Fibroblast of gingiva (primary cell): ENCODE measurements around the gene FOXI2.

Experiments used
- DNase-seq: peaks from one replicate; pipeline ENCODE4 v3.0.0-alpha.2; 2011; ENCODE audit warnings: low read depth

The FOXI2 gene

DNA sequence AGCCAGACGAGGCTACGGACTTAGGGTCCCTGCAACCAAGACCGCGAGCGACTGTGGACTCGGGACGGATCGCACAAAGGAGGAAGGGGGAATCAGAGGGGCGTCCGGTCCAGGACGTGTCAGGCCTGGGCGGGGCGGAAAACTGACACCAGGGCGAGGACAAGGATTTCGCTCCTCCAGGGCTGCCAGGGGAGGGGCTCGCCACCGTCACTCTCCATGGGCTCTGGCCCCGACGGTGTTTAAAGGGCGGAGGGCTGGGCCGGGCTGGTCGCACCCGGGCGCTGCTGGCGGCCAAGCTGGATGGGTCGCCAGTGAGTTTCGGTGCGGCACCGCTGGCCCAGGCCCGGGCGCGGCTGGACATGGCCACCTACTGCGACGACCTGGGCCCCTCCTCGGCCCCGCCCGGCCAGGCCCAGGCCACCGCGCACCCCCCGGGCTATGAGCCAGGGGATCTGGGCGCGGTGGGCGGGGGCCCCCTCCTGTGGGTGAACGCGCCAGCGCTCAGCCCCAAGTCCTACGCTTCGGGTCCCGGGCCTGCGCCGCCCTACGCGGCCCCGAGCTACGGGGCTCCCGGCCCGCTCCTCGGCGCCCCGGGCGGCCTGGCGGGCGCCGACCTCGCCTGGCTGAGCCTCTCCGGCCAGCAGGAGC is at the start of gene FOXI2:
Gene FOXI2 (plus strand): TSS at position 271 of the 648 bp plus-strand sequence. CDS start 89 bp downstream, at position 360.
- no peak for DNase-seq

DNA sequence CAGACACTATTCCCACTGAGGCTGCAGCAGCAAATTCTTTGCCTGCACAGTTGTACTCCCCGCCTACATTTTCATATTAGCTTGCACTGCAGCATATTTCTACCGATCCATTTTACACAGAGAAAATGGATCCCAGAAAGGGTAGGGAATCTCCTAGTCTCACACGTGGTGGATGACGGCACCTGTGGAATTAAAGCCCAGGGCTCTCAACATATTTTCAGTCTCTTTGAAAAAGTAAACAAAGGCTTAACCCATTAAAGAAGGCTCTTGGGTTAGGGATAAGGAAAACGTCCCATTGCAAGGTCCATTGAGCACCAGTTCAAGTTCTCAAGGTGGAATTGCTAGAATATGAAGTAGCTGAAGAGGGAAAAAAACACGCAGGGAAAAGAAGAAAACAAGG is 49.4 kb upstream of the FOXI2 start:
- no peak for DNase-seq

DNA sequence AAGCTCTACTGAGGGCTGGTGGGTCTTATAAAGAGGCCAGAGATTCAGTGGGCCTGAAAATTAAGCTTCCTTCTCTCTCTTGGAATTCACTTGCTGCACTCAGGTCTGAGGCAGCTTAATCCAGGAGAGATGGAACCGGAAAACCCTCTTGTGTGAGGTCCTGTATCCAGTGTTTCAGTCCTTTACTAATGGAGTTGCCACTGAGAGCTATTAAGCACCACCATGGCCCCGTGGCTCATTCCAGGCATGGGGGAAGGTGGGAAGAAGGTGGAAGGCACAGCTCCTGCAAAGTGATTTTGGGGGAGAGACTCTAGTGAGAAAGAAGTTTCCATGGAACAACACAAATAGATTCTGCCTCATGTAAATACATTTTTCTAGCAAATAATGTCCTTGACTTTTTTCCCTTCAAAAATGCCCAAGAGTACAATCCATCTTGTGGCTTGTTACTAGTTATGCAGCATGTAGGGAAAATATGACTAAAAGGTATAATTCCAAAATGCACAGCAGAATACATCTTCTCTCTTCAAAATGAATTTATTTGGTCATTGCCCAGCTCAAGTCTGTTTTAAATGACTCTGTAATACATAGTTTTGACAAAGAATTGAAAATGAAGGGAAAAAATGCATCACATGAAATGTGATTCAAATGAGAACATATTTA is 46.7 kb upstream of the FOXI2 start:
- no peak for DNase-seq

DNA sequence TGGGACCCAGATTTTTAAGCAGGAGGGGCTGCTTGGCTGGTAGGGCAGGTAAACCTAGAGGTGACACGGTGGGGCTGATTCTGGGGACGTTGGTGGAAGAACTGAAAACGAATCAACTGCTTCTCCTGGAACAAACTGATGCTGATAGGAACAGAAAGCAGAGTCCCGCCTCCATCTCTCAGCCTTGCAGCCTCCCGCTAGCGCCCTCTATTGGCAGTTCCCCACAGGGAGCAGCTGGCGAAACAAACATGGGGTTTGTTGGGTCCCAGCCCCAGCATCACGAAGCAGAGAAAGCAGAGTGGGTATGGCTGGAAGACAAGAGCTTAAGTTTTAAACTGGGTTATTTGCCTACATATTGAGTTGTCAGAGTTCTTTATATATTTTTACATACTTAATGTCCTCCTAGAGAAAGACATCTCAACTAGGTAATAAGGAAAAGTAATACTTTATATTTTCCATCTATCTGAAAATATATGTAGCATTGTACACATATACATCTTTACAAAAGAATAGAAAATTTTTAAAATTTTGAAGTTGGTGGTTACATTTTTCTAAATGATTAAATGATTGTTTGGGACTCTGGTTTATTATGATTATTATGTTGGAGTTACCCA is 42.3 kb upstream of the FOXI2 start:
- DNase-seq = no peak

DNA sequence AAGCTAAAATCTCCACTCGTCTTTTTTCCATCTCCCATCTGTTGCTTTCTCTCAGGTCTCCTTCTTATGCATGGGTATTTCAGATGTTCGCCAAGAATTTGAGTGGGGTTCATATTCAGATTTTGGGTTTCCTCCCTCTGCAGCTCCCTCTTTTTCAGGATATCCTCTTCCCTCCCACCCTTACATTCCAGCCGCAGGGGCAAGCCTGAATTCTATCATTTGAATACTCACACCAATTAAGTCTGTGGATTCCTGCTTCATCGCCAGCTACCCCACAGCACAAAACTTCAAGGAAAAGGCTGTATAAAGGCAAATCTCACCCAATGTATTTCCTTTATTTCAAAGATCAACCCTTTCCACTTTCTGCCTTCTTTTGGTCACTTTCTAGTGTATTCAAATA is 41.6 kb upstream of the FOXI2 start:
- no peak for DNase-seq

DNA sequence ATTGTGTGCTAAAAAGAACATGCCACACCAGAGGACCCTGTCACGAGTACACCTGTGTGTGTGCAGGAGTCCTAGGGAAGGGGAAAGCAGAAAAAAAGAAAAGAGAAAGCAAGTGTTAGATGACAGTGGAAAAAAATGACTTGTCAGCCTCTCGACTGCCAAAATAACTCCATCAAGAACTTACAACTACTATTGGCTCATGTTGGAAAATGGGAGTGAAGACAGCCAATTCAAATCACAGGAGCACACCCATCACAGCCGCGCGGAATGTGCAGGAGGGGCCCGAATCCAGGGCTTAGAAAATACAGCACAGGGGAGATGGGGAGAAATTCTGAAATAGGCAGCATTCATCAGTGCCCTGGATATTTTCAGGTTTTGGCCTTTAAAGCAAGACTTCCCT is 38.1 kb upstream of the FOXI2 start:
- no peak for DNase-seq

DNA sequence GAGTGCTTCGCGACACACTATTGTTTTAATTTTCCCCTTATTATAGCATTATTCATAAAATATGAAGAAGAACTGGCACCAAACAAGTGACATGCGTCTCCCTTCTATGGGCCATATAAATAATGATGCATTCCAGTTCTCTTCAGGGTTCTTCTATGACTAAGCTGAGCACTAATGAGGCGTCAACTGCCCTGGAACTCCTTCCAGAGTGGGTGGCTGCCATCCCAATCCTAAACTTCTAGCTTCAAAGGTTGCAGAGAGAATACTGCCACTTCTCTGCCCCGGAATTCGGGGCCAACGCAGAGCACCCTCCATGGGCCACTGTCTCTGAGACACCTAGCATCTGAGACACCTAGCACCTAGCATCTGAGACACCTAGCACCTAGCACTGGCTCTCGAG is 37.7 kb upstream of the FOXI2 start:
- no peak for DNase-seq

DNA sequence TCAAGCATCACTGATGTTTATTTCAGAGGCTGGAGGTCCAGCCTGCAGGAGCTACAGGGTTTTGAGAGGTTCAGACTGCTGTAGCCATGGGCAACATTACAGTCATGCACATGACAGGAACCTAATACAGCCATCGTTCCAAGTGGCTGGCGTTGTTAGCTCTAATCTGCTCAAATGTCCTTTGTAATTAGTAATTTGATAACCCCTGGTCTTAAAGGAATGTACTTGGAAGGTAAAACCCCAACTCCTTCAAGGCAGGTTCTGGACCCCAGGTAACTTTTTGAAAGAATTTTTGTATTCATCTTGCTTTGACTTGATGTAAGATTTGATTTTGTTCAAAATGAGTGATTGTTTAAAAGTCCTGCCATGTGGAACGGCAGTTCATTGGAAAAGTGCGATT is 34.7 kb upstream of the FOXI2 start:
- no peak for DNase-seq

DNA sequence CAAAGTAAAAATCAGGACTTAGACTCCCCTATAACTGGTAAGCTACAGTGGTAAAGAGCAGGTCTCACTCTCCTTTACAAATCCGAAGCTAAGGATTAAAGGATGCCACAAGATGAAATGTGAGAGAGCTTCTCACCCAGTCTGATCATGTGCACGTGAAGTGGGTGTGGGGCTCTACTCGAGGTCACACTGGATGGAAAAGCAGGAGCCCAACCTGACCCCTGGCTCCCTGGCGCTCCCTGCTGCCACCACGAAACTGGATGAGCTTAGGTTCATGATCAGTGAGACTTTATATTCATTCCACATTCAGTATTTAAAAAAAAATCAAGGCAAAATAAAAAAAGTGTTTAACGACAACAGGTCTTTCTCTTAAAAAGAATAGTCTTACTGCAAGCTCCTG is 21.7 kb upstream of the FOXI2 start:
- no peak for DNase-seq

DNA sequence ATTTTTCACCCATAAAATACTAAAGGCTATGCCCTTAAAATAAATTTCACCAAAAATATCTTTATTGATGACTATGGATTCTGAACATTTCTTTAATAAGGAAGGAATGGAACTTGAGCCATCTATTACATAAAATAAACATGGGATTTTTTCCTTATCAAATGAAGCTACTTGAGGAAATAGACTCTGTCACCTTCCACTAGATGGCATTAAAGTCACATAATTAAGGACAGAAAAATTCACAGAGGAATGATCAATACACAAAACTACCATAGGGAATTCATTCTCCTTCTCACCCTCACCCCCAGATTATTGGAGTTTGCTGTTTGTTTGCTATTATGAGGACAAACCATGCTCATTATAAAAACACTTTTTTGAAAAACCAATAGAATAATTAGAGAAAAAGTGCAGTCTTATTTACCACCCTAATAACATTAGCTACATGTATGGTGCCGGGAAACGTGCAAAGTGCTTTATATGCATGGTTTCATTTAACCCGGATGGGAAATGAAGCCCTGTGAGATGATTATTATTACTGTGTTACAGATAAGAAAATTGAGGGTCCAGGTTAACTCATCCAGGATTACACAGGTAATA is 21.1 kb upstream of the FOXI2 start:
- no peak for DNase-seq

DNA sequence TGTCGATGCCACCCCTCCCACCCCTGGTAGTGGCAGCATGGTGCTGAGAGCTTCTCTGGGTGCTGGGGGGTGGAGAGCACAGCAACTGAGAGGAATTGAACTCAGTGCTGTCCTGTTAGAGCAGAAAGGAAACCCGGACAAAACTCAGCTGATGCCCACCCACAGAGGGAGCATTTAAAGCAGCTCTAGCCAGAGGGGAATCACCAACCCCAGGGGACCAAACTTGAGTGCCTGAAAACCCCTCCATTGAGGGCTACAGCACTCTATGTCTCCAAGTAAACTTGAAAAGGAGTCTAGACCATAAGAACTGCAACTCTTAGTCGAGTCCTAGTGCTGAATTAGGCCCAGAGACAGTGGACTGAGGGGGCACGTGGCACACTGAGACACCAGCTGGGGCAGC is 16.8 kb upstream of the FOXI2 start:
- DNase-seq = no peak

DNA sequence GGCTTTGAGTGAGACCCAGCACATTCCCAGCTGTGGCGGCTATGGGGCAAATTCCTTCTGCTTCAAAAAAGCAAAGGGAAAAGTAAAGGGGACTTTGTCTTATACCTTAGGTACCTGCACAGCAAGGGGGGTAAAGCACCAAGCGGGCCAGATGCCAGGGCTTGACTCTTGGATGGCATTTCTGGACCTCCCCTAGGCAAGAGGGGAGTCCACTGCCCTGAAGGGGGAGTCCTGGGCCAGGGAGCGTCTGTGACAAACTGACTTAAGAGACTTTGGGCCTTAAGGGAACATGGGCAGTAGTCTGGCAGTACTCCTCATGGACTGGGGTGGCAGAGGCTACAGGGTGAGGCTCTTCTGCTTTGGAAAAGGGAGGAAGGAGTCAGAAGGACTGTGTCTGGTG is 16.1 kb upstream of the FOXI2 start:
- no peak for DNase-seq

DNA sequence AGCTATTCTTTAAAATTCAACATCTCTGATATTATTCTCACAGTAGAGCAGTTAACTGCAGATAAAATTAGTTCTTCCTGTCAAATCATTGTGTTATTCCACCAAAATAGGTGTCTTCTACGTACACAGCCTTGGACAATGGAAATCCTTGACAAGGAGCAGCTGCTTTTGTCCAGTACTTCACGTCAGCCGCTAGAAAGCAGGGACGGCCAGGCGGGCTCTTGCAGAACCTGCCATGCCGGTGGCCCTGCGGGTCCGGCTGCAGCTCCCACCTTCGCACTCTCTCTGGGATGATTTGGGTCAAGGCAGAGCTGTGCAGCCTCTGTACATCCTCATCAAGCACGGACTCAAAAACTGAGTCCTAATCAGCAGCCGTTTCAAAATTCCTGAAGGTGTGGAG is 2.2 kb upstream of the FOXI2 start:
- no peak for DNase-seq

DNA sequence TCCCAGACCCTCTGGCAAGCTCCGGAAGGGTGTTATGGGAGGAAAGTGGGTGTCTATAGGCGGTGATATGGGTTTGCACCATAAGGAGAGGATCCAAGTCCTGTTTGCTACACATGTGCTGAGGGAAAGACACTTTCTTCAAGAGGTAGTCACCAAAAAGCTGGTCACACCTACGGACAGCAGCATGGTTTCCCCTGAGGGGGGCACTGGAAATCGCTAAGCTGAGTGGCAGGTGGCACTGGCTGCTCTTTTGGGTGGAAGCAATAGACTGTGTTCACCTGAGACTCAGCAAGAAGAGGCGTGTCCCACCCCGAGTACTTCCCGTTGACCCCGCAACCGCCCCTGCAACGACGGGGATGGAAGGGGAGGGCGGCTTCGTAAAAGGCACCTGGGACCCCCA is 1.8 kb upstream of the FOXI2 start:
- DNase-seq = no peak

DNA sequence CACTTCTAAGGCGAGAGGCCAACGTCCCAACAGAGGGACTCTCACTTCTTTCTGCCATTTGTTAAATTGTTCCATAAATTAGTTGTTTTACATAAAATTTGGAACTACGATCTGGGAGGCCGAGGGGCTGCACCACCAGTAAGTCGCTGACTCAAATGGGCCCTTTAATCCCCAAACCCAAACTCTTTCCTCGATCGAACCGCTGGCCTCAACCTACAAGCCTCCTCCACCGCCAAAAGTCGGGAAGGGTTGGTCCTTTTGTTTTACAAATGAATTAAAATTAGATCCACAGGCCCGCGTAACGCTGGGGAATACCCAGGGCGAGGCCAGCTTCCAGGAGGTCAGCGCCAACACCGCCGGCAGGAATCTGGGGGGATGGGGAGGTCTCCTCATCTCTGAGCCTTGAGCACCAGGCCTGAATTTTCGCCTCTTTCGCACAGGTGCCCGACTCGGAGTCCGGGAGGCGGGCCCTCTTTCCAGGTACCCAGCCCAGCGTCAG is 1.2 kb upstream of the FOXI2 start:
- no peak for DNase-seq

DNA sequence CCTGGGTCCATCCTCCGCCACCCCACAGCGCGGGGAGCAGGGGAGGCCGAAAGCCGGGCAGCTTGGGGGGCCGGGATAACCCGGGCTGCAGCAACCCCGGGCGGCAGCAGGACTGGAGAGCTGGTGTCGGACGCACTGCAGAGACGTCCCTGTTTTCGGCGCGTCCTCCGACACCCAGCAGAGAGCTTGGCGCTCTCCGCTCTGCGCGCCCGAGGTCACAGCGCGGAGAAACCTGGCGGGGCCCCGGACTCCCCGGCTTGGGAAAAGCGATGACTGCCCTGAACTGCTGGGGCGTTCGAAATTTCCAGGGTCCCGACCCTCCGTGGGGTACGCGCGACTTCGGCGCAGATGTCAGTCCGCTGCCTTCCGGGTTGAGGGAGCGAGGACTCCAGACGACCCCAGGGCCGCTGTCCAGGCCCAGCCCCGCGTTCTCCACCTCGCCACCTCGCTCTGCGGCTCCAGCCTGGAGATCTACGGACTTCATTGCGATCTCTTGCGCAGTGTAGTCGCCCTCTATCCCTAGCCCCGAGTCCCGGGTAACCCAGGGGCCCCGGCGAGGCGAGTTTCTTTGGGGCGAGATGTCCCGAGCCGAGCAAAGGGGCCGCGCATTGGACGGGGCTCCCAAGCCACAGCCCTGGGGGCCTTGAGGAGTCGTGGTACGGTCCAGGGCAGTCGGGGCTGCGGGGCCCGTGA is 617 bp upstream of the FOXI2 start:
- no peak for DNase-seq

DNA sequence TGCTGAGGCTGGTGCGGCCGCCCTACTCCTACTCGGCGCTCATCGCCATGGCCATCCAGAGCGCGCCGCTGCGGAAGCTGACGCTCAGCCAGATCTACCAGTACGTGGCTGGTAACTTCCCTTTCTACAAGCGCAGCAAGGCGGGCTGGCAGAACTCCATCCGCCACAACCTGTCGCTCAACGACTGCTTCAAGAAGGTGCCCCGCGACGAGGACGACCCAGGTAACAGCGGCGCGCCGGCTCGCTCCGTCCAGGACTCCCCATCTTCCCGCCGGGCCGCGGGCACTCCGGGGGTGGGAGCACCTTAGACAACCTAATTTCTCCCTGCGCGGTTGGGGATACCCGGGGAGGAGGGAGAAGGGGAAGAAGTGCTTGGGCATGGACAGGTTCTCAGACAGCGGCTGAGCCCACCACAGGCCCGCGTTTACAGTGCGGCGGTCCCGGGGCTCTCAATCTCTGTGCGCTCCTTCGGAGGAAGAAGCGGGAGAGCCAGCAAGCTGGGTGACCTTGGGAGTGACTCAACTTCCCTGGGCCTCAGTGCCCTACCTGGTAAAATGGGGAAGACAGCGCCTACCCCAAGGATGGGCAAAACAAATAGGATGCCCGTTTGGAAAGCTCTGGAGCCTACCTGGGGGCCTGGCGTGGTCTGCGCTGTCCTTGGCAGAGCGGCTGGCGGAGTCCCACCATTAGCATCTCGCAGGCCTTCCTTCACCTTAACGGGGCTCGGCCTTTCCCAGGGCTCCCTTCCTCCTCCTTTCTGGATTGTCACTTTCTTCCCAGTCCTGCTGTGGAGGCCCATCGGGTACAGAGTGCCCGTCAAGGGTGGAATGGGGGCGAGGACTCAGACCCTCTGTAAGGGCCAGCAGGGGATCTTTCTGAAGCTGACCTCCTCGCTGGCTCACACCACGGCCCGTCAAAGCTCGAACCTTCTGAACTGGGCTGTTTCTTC is 852 bp downstream of the FOXI2 start:
- DNase-seq = no peak

DNA sequence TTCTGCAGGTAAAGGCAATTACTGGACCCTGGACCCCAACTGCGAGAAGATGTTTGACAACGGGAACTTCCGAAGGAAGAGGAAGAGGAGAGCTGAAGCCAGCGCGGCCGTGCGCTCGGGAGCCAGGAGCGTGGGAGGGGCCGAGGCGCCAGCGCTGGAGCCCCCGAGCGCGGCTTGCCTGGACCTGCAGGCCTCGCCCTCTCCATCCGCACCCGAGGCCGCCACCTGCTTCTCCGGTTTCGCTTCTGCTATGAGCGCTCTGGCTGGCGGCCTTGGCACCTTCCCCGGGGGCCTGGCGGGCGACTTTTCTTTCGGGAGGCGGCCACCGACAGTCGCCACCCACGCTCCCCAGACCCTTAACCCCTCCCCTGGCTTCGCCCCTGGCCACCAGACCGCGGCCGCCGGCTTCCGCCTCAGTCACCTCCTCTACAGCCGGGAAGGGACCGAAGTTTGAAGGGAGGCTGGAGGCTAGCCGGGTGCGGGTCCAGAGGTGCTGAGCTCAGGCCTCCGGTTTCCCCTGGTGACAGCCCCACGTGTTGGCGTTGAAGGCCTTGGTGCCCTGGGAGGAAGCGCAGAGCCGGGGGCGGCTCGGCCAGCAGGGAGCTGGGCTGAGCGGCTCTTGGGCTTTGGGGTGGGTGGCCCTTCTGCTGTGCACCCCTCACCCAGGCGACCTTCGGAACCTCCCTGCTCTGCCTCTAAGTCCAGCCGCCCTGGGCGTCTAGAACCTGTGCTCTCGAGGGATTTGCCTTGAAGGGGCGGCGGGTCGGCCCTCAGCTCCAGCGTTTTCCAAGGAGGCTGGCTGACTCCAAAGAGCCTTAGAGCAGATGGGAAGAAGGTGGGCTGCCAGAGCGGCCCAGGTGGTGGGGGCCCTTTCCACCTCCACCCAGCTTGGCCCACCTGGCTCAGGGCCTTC is 1.8 kb downstream of the FOXI2 start:
- no peak for DNase-seq

DNA sequence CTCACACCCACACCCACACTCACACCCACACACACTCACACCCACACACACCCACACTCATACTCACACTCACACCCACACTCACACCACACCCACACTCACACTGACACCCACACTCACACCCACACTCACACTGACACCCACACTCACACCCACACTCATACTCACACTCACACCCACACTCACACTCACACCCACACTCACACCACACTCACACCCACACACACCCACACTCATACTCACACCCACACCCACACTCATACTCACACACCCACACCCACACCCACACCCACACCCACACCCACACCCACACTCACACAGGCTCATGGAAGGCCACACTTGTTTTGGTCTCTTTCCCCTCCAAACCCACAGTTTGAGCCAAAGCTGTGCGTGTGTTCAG is 2.9 kb downstream of the FOXI2 start:
- DNase-seq = no peak

DNA sequence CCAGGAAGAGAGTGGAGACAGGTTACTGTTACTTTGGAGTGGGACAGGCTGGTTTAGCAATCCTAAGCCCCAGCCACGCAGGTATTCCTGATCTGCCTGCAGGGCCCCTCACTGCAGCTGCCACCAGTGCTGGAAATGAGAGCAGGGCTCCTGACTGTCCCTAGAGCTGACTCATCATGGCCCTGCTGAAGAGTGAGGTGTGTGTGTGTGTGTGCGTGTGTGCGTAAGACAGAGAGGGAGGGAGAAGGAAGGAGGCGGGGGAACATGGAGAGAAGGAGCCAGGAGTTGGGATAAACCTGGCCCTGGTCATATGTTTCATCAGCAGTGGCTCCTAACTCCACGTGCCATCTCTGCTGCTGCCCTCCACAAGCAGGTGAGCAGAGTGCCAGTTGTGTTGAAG is 3.6 kb downstream of the FOXI2 start:
- no peak for DNase-seq
